T-cell (primary cell): ENCODE measurements around the gene PLIN3. TPM values are rescaled to one million over a fixed set of nuclear protein-coding genes. Genes with fewer than 3 reads are reported as not detected.

ENCODE experiments used
- ATAC-seq, 4 experiments: fragments of 200-7000 bp in 3 of 4; fragments of 150-1000 bp in 1 of 4; cut with Tn5 transposase; replicated peaks in 1 of 4; 1 replicate in 3 of 4; 2 replicates in 1 of 4; pipeline ENCODE4 v1.10.0; 2021; ENCODE audit warnings: moderate library complexity in 3 of 4, mild to moderate bottlenecking in 2 of 4, moderate number of reproducible peaks in 1 of 4
- CTCF ChIA-PET, 2 donors: fragments of 300-600 bp; sonication (Branson Sonifier 250); formaldehyde crosslinking; loops; one replicate each; lab custom pipeline; 2022; ENCODE audit warnings: antibody characterized with exemption in 2 of 2; lab: Charles Lee
- POLR2A ChIA-PET, 2 donors: fragments of 300-600 bp; sonication (Branson Sonifier 250); formaldehyde crosslinking; loops; one replicate each; lab custom pipeline; 2022; ENCODE audit warnings: antibody characterized with exemption in 2 of 2; lab: Charles Lee
- DNase-seq, 35 experiments: peaks; one replicate each; pipeline versions ENCODE4 v3.0.0 to v3.0.0-alpha.2; 2013 to 2023
- H3K27ac ChIP-seq: one replicate; pipeline ENCODE4 v1.5.1; 2013; ENCODE audit warnings: low read length
- H3K27me3 ChIP-seq, 2 experiments: replicated peaks in 1 of 2; 1 replicate in 1 of 2; 2 replicates in 1 of 2; pipeline versions ENCODE4 v1.6.1 to v1.7.0; 2013; ENCODE audit warnings: low read length in 1 of 2, mixed read lengths in 1 of 2; ENCODE audit not compliant: control insufficient read depth in 2 of 2, insufficient read depth in 2 of 2; ENCODE audit errors: extremely low read depth in 1 of 2
- H3K36me3 ChIP-seq, 2 donors: 1 replicate in 1 of 2; 2 replicates in 1 of 2; pipeline versions ENCODE4 v1.6.1 to v1.7.0; 2013; ENCODE audit warnings: low read length in 1 of 2; ENCODE audit not compliant: control insufficient read depth in 2 of 2, insufficient read depth in 1 of 2; ENCODE audit errors: extremely low read depth in 1 of 2
- H3K4me1 ChIP-seq, 2 experiments: 1 replicate in 1 of 2; 2 replicates in 1 of 2; pipeline versions ENCODE4 v1.6.1 to v1.7.0; 2013; ENCODE audit warnings: low read length in 2 of 2, mixed read lengths in 1 of 2; ENCODE audit not compliant: insufficient read depth in 2 of 2, control insufficient read depth in 1 of 2; ENCODE audit errors: extremely low read depth in 1 of 2
- H3K4me3 ChIP-seq, 2 donors: 1 replicate in 1 of 2; 2 replicates in 1 of 2; pipeline versions ENCODE4 v1.5.1 to v1.7.0; 2013; ENCODE audit warnings: mild to moderate bottlenecking in 2 of 2, low read length in 1 of 2, moderate library complexity in 1 of 2; ENCODE audit not compliant: control insufficient read depth in 1 of 2; ENCODE audit errors: extremely low read depth in 1 of 2
- H3K9me3 ChIP-seq: 2 replicates; pipeline ENCODE4 v1.7.0; 2013
- H3K27ac Mint-ChIP-seq, 2 donors: one replicate each; pipeline ENCODE4 v1.8.0; 2020 to 2021; ENCODE audit warnings: mild to moderate bottlenecking in 2 of 2, mixed read lengths in 2 of 2
- H3K27me3 Mint-ChIP-seq, 2 donors: one replicate each; pipeline ENCODE4 v1.8.0; 2021 to 2022; ENCODE audit warnings: mixed read lengths in 2 of 2
- H3K36me3 Mint-ChIP-seq: one replicate; pipeline ENCODE4 v1.8.0; 2021; ENCODE audit warnings: mixed read lengths
- H3K4me1 Mint-ChIP-seq, 3 donors: one replicate each; pipeline ENCODE4 v1.8.0; 2020 to 2022; ENCODE audit warnings: mixed read lengths in 3 of 3, mild to moderate bottlenecking in 1 of 3
- H3K4me3 Mint-ChIP-seq, 3 donors: one replicate each; pipeline ENCODE4 v1.8.0; 2020 to 2022; ENCODE audit warnings: mild to moderate bottlenecking in 3 of 3, mixed read lengths in 3 of 3, moderate library complexity in 3 of 3
- H3K9me3 Mint-ChIP-seq, 3 donors: one replicate each; pipeline ENCODE4 v1.8.0; 2020 to 2022; ENCODE audit warnings: mixed read lengths in 3 of 3
- WGBS: methylation state at CpG from one replicate; pipeline ENCODE4 v1.1.5; 2013; ENCODE audit warnings: missing lambda C conversion rate; ENCODE audit not compliant: insufficient coverage; 5-methylcytosine and 5-hydroxymethylcytosine counted together
- total RNA-seq, 35 experiments: library from RNA in 6 of 35; stranded (reverse) in 6 of 35; fragments of 120-200 nt in 1 of 35; gene quantifications; one replicate each; pipeline versions ENCODE4 v1.2.1 to v1.2.4 and lab custom pipeline; 2013 to 2026

Gene PLIN3
- total RNA-seq, 5 donors from 2014 or later (not counting 1 experiment from before 2014, with no cell fraction given) = 15.3 to 24.1 (median 21.8) TPM

DNA sequence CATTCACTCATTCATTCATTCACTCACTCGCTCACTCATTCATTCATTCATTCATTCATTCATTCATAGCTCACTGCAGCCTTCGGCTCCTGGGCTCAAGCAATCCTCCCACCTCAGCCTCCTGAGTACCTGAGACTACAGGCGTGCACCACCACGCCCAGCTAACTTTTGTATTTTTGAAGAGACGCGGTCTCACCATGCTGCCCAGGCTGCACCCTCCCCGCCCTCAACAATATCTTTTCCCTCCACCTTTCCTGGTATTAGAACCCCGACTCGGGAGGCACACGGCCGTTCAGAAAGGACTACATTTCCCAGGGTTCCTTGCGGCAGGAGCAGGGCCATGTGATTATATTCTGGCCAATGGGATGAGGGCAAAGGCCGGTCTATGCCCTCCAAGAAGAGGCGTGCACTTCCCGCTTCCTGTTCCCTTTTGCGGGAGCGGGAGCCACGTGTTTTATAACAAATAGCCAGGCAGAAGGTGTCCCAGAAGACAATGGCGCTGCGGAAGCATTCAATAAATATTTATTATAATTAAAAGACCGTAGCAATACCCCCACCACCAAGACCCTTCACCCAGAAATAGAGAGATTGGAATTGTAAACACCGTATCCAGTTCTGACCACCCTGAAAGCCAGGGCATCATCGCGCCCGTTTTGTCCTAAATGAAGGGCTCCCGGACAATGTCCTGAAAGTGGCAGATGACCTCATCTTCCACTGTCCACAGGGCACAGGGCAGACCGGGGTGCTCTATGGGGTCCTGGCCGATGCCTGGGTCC, 51.9 kb downstream of the PLIN3 start:
- Histone ChIP-seq H3K9me3 (no peaks in the 10 kb centered on the region), H3K4me1 (peaks cover 0 to 17% of the 10 kb centered on the region in 2 experiments), H3K36me3 (peaks cover 4 to 16% of the 10 kb centered on the region in 2 donors), H3K4me3 (peak overlapping the region; percentile 31 to 40), H3K27me3 (no peaks in the 10 kb centered on the region), H3K27ac (no peak overlapping the region)
- peak; percentile 35 to 87 (median 64) for DNase-seq
- ChIA-PET POLR2A (no interaction called here), CTCF (interaction anchor here in 1 of 2 donors (1.6 kb wide), 1 partner anchor 96 kb away, joined by 6 read pairs; no protein-coding TSS in a partner anchor)
- Mint-ChIP-seq H3K36me3 (peaks cover 3% of the 10 kb centered on the region), H3K27ac (peak overlapping the region; percentile 71 to 78), H3K27me3 (no peaks in the 10 kb centered on the region), H3K4me1 (peaks cover 17 to 28% (median 19%) of the 10 kb centered on the region in 3 donors), H3K9me3 (no peaks in the 10 kb centered on the region), H3K4me3 (peak overlapping the region; percentile 69 to 81 (median 73))
- 61% methylated on average over 17 of the region's 28 CpGs for WGBS
- peak; percentile 89 to 94 (median 90) for ATAC-seq

DNA sequence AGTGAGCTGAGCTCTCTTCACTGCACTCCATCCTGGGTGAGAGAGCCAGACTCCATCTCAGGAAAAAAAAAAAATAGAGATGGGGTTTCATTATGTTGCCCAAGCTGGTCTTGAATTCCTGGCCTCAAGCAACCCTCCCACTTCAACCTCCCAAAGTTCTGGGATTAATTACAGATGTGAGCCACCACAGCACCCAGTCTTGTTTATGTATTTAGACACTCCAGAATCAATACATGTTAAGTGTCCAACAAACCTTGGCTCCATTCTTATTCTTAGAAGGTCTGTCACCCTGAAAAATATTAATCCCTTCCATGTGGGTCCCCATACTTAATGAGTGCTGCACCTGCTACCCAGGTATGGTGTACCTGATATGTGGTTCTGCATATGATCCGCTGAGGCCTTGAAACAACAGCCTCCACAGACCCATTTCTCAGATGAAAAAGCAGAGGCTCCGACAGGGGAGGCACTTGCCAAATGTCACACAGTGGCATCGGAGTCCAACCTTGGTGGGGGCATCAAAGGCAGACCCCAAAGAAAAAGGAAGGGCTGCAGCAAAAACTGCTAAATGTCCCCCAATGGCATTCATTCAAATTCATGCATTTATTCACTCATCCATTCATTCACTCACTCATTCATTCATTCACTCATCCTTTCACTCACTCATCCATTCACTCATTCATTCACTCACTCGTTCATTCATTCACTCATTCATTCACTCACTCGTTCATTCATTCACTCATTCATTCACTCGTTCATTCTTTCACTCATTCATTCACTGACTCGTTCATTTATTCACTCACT, 52.6 kb downstream of the PLIN3 start:
- ATAC-seq (no peak), DNase-seq (no peak)
- Mint-ChIP-seq H3K36me3 (peaks cover 3% of the 10 kb centered on the region), H3K27ac (no peak overlapping the region), H3K27me3 (no peaks in the 10 kb centered on the region), H3K4me3 (peak overlapping the region in 1 of 3 donors; percentile 81), H3K4me1 (peaks cover 17 to 28% (median 22%) of the 10 kb centered on the region in 3 donors), H3K9me3 (no peaks in the 10 kb centered on the region)
- WGBS = 72% methylated on average over 6 of the region's 7 CpGs
- Histone ChIP-seq H3K36me3 (peaks cover 4 to 16% of the 10 kb centered on the region in 2 donors), H3K27me3 (no peaks in the 10 kb centered on the region), H3K27ac (no peak overlapping the region), H3K9me3 (no peaks in the 10 kb centered on the region), H3K4me1 (peaks cover 0 to 17% of the 10 kb centered on the region in 2 experiments), H3K4me3 (no peak overlapping the region)
- POLR2A ChIA-PET = no interaction called here
- CTCF ChIA-PET = interaction anchor here in 1 of 2 donors (1.6 kb wide), 1 partner anchor 97 kb away, joined by 6 read pairs; no protein-coding TSS in a partner anchor

- peak; percentile 50 to 91 (median 82) for DNase-seq
- peak; percentile 68 to 71 (median 70) for ATAC-seq
- H3K4me1 Mint-ChIP-seq = peaks cover 19 to 30% (median 25%) of the 10 kb centered on the region in 3 donors
- peaks cover under 1% of the 10 kb centered on the region for H3K36me3 Mint-ChIP-seq
- H3K27ac Mint-ChIP-seq = peak overlapping the region in 1 of 2 donors; percentile 15
- Histone ChIP-seq H3K27ac (no peak overlapping the region), H3K36me3 (peaks cover 0 to under 1% of the 10 kb centered on the region in 2 donors), H3K9me3 (no peaks in the 10 kb centered on the region), H3K4me1 (peaks cover 0 to 17% of the 10 kb centered on the region in 2 experiments), H3K27me3 (no peaks in the 10 kb centered on the region), H3K4me3 (no peak overlapping the region)
- no peaks in the 10 kb centered on the region for H3K27me3 Mint-ChIP-seq
- ChIA-PET POLR2A (interaction anchor here in 1 of 2 donors (0.6 kb wide), 1 partner anchor 162 kb away, joined by 4 read pairs; no protein-coding TSS in a partner anchor), CTCF (interaction anchor here (0.6 to 2.3 kb wide), 9 partner anchors 17 to 219 kb away, joined by 3 to 9 read pairs (median 3); partner anchors contain the start of gene KDM4B (in 1 of the 2))
- 56% methylated on average over 12 of the region's 12 CpGs for WGBS
- no peaks in the 10 kb centered on the region for H3K9me3 Mint-ChIP-seq
- no peak overlapping the region for H3K4me3 Mint-ChIP-seq
Measured at GRCh38 chr19:4811328-4812131, 55.9 kb downstream of the PLIN3 start.

DNA sequence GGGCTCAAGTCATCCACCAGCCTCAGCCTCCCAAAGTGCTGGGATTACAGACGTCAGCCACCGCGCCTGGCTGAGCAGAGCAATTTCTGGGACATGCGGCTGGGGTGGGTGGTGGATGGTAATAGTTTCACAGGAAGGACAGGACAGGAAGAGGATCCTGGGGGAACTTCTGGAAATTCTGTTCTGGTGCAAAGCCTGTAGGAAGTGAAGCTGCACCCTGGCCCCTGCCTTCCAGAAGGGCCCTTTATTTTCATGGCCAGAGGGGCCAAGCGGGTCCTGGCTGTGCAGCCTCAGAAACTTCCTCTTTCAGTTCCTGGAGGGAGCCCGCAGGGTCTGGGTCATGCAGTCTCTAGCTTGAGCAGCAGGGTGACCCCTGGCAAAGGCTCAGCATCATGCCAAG, 60.3 kb downstream of the PLIN3 start:
- Histone ChIP-seq H3K4me3 (no peak overlapping the region), H3K27ac (no peak overlapping the region), H3K9me3 (no peaks in the 10 kb centered on the region), H3K4me1 (peaks cover 0 to 13% of the 10 kb centered on the region in 2 experiments), H3K36me3 (no peaks in the 10 kb centered on the region), H3K27me3 (no peaks in the 10 kb centered on the region)
- ATAC-seq = no peak
- no peaks in the 10 kb centered on the region for H3K36me3 Mint-ChIP-seq
- ChIA-PET CTCF (interaction anchor here in 1 of 2 donors (1.3 kb wide), 1 partner anchor 44 kb away, joined by 5 read pairs; no protein-coding TSS in a partner anchor), POLR2A (no interaction called here)
- H3K9me3 Mint-ChIP-seq = no peaks in the 10 kb centered on the region
- H3K4me1 Mint-ChIP-seq = peaks cover 5 to 13% (median 11%) of the 10 kb centered on the region in 3 donors
- no peak for DNase-seq
- WGBS = 75% methylated on average over 6 of the region's 6 CpGs
- H3K27me3 Mint-ChIP-seq = no peaks in the 10 kb centered on the region
- no peak overlapping the region for H3K4me3 Mint-ChIP-seq
- no peak overlapping the region for H3K27ac Mint-ChIP-seq

GRCh38 chr19:4806384-4806783, 61.1 kb downstream of the PLIN3 start:
- Histone ChIP-seq H3K27me3 (no peaks in the 10 kb centered on the region), H3K27ac (no peak overlapping the region), H3K36me3 (no peaks in the 10 kb centered on the region), H3K4me1 (peaks cover 0 to 7% of the 10 kb centered on the region in 2 experiments), H3K9me3 (no peaks in the 10 kb centered on the region), H3K4me3 (no peak overlapping the region)
- ChIA-PET CTCF (interaction anchor here (0.6 to 0.8 kb wide), 3 partner anchors 15 to 112 kb away, joined by 3 to 8 read pairs (median 4); partner anchors contain the start of gene FEM1A (in 1 of the 2)), POLR2A (no interaction called here)
- 75% methylated on average over 4 of the region's 6 CpGs for WGBS
- Mint-ChIP-seq H3K36me3 (no peaks in the 10 kb centered on the region), H3K27ac (no peak overlapping the region), H3K27me3 (no peaks in the 10 kb centered on the region), H3K9me3 (no peaks in the 10 kb centered on the region), H3K4me1 (peaks cover 3 to 7% (median 5%) of the 10 kb centered on the region in 3 donors), H3K4me3 (no peak overlapping the region)
- ATAC-seq = no peak
- DNase-seq = no peak
